ENCODE data around the gene CTU2. TPM values are rescaled to one million over a fixed set of nuclear protein-coding genes. Genes with fewer than 3 reads are reported as not detected.
A peak's percentile ranks its signal among the peaks of the same experiment; 100 is the strongest.

CTU2 gene
- total RNA-seq, 2 experiments from 2014 or later: 22.8 to 25.7 TPM

- peak overlapping the region; percentile 96 for H3K4me3 Mint-ChIP-seq
- peaks cover 29% of the 10 kb centered on the region for H3K4me1 Mint-ChIP-seq
- DNase-seq (peak; percentile 82), ATAC-seq (ENCODE audit: low read depth) (peak; percentile 50)
- POLR2A ChIA-PET: interaction anchor here (0.5 to 6.7 kb wide), 21 partner anchors 8 to 133 kb away, joined by 3 to 66 read pairs (median 8); partner anchors contain the start of genes APRT, CYBA, IL17C and MVD
- H3K36me3 Mint-ChIP-seq: peaks cover 22% of the 10 kb centered on the region
- no peaks in the 10 kb centered on the region for H3K9me3 Mint-ChIP-seq
- peak overlapping the region; percentile 98 for H3K27ac Mint-ChIP-seq
- no peaks in the 10 kb centered on the region for H3K27me3 Mint-ChIP-seq
Measured at GRCh38 chr16:88703486-88704309, 2.6 kb upstream of the CTU2 start.

- peak overlapping the region; percentile 96 for H3K4me3 Mint-ChIP-seq
Measured at GRCh38 chr16:88705076-88705684, 1.1 kb upstream of the CTU2 start.

GRCh38 chr16:88705801-88706228 lies 488 bp upstream of the CTU2 start:
- Mint-ChIP-seq H3K4me3 (peak overlapping the region; percentile 96), H3K27ac (peak overlapping the region; percentile 98), H3K36me3 (peaks cover 16% of the 10 kb centered on the region), H3K9me3 (no peaks in the 10 kb centered on the region), H3K27me3 (no peaks in the 10 kb centered on the region), H3K4me1 (peaks cover 23% of the 10 kb centered on the region)
- POLR2A ChIA-PET: interaction anchor here (1.3 to 6.7 kb wide), 9 partner anchors 8 to 97 kb away, joined by 3 to 66 read pairs (median 10); partner anchors contain the start of genes CYBA and SNAI3
- ATAC-seq (ENCODE audit: low read depth) (no peak), DNase-seq (no peak)

More at GRCh38 chr16:88705076-88705684, 1.1 kb upstream of the CTU2 start:
- no peak for ATAC-seq (ENCODE audit: low read depth)
- DNase-seq: peak; percentile 53
- POLR2A ChIA-PET: interaction anchor here (0.9 to 6.7 kb wide), 11 partner anchors 13 to 611 kb away, joined by 3 to 66 read pairs (median 10); partner anchors contain the start of genes CYBA, MVD and SNAI3
- Mint-ChIP-seq H3K9me3 (no peaks in the 10 kb centered on the region), H3K36me3 (peaks cover 17% of the 10 kb centered on the region), H3K27me3 (no peaks in the 10 kb centered on the region), H3K4me1 (peaks cover 23% of the 10 kb centered on the region), H3K27ac (peak overlapping the region; percentile 98)

GRCh38 chr16:88706965-88707826 lies 893 bp downstream of the CTU2 start:
- peak overlapping the region; percentile 88 for H3K4me3 Mint-ChIP-seq

GRCh38 chr16:88710556-88710955 lies 4.3 kb downstream of the CTU2 start:
- POLR2A ChIA-PET: no interaction called here
- ATAC-seq (ENCODE audit: low read depth): no peak
- Mint-ChIP-seq H3K27me3 (no peaks in the 10 kb centered on the region), H3K36me3 (peaks cover 1% of the 10 kb centered on the region), H3K9me3 (no peaks in the 10 kb centered on the region), H3K4me3 (no peak overlapping the region), H3K4me1 (peaks cover 8% of the 10 kb centered on the region), H3K27ac (peak overlapping the region; percentile 38)
- DNase-seq: no peak

More at GRCh38 chr16:88706965-88707826, 893 bp downstream of the CTU2 start:
- Mint-ChIP-seq H3K9me3 (no peaks in the 10 kb centered on the region), H3K27ac (peak overlapping the region; percentile 85), H3K4me1 (peaks cover 20% of the 10 kb centered on the region), H3K27me3 (no peaks in the 10 kb centered on the region), H3K36me3 (peaks cover 11% of the 10 kb centered on the region)
- ATAC-seq (ENCODE audit: low read depth) (no peak), DNase-seq (no peak)
- POLR2A ChIA-PET: interaction anchor here (1.4 to 1.7 kb wide), 2 partner anchors 10 to 15 kb away, joined by 4 read pairs; no protein-coding TSS in a partner anchor

GRCh38 chr16:88711750-88712340 lies 5.5 kb downstream of the CTU2 start:
- peaks cover 1% of the 10 kb centered on the region for H3K36me3 Mint-ChIP-seq
- DNase-seq (no peak), ATAC-seq (ENCODE audit: low read depth) (no peak)
- no peak overlapping the region for H3K4me3 Mint-ChIP-seq
- no peak overlapping the region for H3K27ac Mint-ChIP-seq
- H3K9me3 Mint-ChIP-seq: no peaks in the 10 kb centered on the region
- no peaks in the 10 kb centered on the region for H3K27me3 Mint-ChIP-seq
- H3K4me1 Mint-ChIP-seq: peaks cover 7% of the 10 kb centered on the region
- POLR2A ChIA-PET: interaction anchor here (0.6 to 1.0 kb wide), 2 partner anchors 85 to 146 kb away, joined by 3 read pairs; no protein-coding TSS in a partner anchor

GRCh38 chr16:88712362-88712979 lies 6.2 kb downstream of the CTU2 start:
- peaks cover 6% of the 10 kb centered on the region for H3K36me3 Mint-ChIP-seq
- no peaks in the 10 kb centered on the region for H3K9me3 Mint-ChIP-seq
- no peak overlapping the region for H3K4me3 Mint-ChIP-seq
- POLR2A ChIA-PET: no interaction called here
- no peak for ATAC-seq (ENCODE audit: low read depth)
- DNase-seq: no peak
- no peak overlapping the region for H3K27ac Mint-ChIP-seq
- peaks cover 1% of the 10 kb centered on the region for H3K4me1 Mint-ChIP-seq
- H3K27me3 Mint-ChIP-seq: no peaks in the 10 kb centered on the region

- ATAC-seq (ENCODE audit: low read depth) (no peak), DNase-seq (no peak)
- no peak overlapping the region for H3K4me3 Mint-ChIP-seq
- peaks cover 6% of the 10 kb centered on the region for H3K36me3 Mint-ChIP-seq
- H3K27ac Mint-ChIP-seq: no peak overlapping the region
- no peaks in the 10 kb centered on the region for H3K27me3 Mint-ChIP-seq
- POLR2A ChIA-PET: no interaction called here
- no peaks in the 10 kb centered on the region for H3K4me1 Mint-ChIP-seq
- H3K9me3 Mint-ChIP-seq: no peaks in the 10 kb centered on the region
Measured at GRCh38 chr16:88713054-88713453, 6.8 kb downstream of the CTU2 start.

GRCh38 chr16:88713568-88714419 lies 7.5 kb downstream of the CTU2 start:
- Mint-ChIP-seq H3K4me1 (no peaks in the 10 kb centered on the region), H3K4me3 (no peak overlapping the region), H3K27me3 (no peaks in the 10 kb centered on the region), H3K27ac (no peak overlapping the region), H3K36me3 (peaks cover 6% of the 10 kb centered on the region), H3K9me3 (no peaks in the 10 kb centered on the region)
- no peak for DNase-seq
- ATAC-seq (ENCODE audit: low read depth): no peak
- POLR2A ChIA-PET: no interaction called here

GRCh38 chr16:88714420-88715302 lies 8.4 kb downstream of the CTU2 start:
- Mint-ChIP-seq H3K4me1 (peaks cover 2% of the 10 kb centered on the region), H3K27ac (no peak overlapping the region), H3K27me3 (no peaks in the 10 kb centered on the region), H3K9me3 (no peaks in the 10 kb centered on the region), H3K4me3 (no peak overlapping the region), H3K36me3 (peaks cover 7% of the 10 kb centered on the region)
- DNase-seq (no peak), ATAC-seq (ENCODE audit: low read depth) (no peak)
- POLR2A ChIA-PET: interaction anchor here (1.5 kb wide), 2 partner anchors 11 to 13 kb away, joined by 3 to 5 read pairs; no protein-coding TSS in a partner anchor

All from activated naive CD8-positive, alpha-beta T cell treated with anti-CD3 and anti-CD28 coated beads, Interleukin-2, amount 10 ng/mL, durations not matched to agents 7 days and 5 days (primary cell).